Stimulated activated CD4-positive, alpha-beta T cell treated with anti-CD3 and anti-CD28 coated beads, Interleukin-1b, Interleukin-23, amount 100 ng/mL, for 4 hours (primary cell): Measurements from ENCODE around the gene CDH20.

Experiments used
- DNase-seq, 2 donors: peaks; one replicate each; pipeline ENCODE4 v3.0.0-alpha.2; 2020; ENCODE audit warnings: low read depth in 2 of 2

CDH20 gene

DNA sequence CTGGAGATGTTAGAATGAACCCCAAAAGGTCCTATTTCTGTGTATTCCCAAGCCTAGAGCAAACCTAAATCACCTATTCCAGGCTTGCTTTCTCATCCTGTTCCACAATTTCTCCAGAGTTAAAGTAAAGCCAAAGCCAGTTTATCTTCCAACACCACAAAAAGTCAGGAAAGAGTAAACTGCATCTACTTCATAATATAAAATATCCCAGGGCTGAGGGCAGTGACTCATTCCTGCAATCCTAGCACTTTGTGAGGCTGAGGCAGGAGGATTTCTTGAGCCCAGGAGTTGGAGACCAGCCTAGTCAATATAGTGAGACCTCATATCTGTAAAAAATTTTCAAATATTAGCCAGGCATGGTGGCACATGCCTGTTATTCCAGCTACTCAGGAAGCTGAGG is 241.4 kb downstream of the CDH20 start:
- no peak for DNase-seq

DNA sequence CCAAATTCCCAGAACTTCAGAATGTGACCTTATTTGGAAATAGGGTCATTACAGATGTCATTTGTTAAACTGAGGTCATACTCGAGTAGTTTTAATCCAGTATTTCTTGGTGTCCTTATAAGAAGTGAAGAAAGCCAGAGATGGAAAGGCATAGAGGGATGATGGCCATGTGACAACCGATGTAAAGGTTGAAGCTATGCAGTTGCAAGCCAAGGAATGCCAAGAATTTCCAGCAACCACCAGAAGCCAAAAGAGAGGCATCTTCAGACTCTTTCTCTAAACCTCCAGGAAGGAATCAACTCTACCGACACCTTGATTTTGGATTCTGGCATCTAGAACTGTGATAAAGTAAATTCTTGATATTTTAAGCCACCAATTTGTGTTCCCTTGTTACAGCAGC is 242.2 kb downstream of the CDH20 start:
- no peak for DNase-seq

DNA sequence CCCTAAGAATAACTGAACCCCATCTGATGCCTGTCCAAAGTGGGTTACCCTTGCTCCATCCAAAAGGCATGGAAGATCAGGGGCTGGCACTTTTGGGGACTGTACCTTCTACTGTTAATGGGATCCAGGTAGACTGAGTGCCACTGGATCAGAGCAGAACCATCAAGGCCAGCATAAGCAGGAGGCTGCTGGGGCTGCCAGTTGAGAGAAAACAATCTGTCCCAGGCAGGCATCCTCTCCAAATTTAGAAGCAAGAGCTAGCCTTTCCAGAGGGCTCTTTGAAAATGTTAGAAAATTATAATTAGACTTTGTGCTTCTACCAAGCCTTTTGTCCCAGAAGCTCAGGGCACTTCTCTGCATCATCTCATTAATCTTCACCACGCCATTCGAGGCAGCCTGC is 245.6 kb downstream of the CDH20 start:
- DNase-seq = no peak

DNA sequence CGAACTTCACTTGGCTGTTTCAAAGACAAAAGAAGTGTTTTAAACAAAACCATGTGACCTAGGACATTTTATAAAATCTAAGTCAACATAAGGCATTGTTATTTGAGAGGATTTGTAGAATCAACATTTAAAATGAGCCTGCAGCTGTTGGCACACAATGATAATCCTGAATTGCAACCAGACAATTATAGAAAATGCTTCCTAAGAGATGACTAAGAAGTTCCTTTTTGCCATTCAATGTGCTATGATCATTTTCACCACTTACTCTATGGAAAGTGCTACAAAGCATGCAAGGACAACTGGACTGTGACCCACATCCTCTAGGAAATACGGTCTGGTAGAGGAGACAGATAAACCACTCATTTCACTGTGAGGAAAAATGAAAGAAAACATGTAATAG is 246.4 kb downstream of the CDH20 start:
- no peak for DNase-seq

DNA sequence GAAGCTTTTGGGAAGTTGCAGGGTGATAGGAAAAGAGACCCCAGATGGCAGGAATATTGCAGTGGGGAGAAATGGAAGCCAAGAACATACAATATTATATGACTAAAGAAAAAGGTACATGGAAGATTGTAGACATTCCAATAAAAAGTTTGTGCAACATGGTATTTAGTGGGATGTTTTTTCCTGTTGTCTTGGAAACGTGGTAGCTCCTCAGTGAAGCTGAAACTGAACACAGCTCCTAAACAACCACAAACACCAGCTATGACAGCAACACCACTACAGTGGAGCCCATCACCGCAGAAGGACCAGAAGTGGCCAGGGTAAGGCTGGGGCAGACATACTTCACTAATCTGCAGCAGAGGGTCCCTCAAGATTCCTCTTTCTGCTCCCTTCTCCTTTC is 246.8 kb downstream of the CDH20 start:
- no peak for DNase-seq

DNA sequence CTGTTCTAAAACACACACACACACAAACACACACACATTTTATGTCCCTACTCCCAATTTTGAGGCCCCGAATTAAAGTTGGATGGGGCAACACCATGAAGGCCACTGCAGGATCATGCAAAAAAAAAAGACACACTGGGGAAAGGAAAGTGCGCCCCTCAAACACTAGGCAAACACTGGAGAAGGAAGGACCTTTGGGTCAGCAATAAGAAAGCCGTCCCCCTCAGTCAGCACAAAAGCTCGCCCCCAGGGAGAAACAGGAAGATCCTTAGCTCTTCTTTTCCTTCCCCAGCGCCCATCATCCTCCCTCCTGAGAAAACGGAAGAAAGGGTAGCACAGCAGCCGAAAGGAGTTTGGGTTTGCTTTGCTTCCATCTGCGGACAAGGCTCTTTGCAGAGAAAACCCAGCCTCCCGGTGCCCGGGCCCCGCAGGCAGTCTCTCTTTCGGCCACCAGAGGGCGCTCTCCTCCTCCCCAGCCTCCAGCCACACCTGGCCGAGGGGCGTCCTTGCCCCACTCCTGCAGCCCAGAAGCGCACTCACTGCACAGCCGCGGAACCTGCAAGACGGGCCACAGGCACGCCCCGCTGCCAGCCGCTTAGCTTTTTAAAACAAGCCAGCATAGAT is 248.5 kb downstream of the CDH20 start:
- peak; percentile 52 to 61 for DNase-seq

DNA sequence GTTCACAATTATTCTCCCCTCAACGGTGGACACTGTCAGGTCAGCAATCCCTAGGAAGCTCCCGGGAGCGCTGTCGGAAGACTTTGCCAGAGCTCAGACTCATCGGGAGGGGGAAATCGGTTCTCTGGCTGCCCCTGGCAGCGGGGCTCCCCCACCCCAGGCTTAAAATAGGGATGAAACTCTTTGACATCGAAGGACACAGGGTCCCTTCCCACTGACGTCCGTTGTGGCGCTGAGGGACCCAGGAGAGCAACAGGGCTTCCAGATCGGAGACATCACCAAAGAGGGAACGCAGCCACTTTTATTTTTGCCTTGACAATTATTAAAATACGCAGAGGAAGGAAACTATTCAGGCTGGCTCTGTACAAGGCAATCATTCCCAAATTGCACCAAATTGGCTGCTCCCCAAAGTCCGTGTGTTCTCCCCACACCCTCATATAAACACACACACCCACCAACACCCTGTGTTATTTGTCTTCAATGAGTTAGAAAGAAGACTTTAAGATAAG is 249.0 kb downstream of the CDH20 start:
- DNase-seq = no peak

DNA sequence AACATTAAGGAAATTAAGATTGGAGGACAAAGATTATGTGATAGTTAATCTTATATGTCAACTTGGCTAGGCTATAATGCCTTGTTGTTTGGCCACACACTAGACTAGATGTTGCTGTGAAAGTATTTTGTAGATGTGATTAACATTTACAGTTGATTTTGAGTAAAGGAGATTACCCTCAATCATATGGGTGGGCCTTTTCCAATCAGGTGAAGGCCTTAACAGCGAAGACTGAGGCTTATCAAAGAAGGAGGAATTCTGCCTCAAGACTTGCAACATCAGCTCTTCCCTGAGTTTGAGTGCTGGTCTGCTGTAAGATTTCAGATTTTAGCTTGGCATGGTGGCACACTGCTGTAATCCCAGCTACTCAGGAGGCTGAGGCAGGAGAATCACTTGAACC is 250.3 kb downstream of the CDH20 start:
- no peak for DNase-seq

DNA sequence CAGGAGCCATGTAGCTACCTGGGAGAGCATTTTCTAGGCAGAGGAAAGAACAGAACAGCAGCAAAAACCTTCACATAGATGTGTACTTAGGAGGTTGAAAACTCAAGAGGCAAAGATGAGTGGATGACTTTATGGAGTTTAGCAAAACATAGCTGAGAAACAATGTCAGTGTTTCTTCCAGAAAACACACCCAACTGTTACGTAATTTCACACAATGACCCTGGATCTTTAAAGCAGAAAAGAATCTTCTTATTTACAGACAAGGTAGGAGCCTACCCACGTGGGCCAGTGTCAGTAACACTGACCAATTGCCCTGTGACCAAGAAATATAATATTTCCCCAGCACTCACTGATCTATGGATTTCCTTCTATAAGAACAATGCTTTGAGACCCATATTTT is 254.6 kb downstream of the CDH20 start:
- DNase-seq = no peak

DNA sequence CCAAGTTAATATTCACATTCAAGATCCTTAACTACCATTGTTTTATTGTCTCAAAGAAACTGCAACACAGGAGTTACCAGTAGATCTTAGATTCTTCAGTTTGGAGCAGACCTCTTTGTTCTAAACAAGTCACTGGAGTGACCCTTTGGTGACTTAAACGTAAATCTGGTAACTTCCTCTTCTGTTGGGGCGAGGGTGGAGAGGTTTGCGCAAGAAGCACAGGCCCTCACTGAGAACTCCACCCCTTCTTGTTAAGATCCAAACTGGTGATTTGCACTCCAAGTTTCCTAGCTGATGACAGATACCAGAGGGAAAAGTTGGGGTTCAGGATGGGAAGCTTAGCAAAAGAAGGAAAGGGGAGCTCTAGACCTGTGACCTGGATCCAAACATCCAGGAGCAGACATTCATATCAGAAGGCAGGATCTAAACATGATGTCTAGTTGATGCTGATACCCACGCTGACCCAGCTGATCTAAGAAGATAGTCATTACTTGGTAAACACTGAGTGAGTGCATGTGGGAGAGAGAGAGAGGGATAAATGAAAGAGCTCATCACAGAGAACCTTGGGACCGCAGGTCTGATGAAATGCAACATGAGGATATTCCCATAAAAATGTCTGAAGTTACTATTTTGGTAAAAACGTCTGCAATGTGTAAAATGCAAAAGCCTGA is 256.0 kb downstream of the CDH20 start:
- DNase-seq = no peak

DNA sequence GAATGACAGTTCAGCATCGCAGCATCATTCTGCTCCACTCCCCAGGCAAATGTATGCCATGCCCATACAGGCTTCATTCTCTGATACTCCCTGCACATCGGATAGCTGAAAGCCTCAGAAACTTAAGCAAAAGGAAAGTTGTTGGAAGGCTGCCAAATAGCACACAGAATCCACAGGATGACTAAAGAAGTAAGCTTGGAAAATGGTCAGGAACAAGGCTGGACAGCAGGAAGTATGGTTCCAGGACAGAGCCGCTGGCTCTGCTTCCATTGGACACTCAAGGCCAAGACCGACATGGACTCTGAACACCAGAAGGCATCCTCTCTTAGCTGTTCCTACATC is 256.5 kb downstream of the CDH20 start:
- DNase-seq = no peak

DNA sequence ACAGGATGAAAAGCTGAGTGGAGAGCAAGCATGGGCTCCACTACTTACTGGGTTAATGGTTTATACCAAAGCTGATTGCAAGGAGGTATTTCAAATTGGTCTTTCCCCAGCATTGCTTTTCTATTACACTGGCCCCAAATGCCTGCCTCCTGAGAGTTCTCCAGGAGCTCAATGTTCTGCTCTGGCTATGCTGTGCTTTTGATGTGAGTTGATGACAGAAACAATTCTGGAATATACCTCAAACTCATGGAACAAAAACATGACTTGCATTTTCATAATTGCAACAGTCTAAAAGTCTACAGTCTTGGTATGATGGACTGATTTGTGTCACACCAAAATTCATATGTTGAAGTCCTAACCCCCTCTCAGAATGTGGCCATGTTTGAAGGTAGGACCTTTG is 258.0 kb downstream of the CDH20 start:
- no peak for DNase-seq

DNA sequence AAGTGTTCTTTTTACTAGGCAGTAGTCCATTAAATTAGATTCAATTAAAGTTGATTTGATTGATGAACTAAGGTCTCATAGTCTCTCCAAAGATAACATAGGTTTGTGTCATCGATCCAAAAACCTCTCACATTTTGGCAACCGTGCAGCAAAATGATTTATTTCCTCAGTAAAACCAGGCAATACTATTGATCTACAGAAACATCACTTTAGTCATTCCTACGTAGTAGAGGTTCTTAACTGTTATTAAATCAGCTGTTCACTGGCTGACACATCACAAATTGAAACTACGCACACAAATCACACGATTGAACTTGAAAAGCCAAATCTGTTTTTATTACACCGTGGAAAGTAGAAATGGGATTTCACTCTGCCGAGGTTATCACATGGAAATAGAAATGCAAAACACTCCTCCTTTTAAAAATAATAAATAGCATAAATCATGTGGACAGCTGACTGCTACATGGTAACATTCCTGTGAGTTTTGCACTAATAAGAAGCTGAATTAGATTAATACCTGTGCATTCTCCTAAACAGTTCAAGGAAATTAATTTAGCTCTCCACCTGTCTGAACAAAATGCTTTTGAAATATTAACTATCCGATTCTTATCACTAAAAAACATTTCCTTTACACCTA is 262.5 kb downstream of the CDH20 start:
- no peak for DNase-seq

DNA sequence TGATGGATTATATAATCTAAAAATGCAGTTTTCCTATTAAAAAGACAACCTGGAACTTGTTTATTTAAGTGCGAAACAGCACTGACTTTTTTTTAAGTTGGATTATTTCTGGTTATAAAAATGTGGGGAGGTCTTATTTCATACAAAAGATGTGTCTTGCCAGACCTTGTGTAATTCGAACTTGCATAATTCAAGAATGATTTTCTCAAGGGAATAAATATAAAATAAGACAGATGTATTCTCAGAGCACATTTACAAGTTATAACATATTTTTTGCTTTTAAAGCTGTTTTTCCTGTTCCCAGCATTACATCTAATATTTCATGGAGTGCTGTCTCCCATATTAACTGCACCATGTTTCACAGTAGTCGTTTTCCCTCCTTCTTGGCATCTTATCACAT is 263.1 kb downstream of the CDH20 start:
- no peak for DNase-seq

DNA sequence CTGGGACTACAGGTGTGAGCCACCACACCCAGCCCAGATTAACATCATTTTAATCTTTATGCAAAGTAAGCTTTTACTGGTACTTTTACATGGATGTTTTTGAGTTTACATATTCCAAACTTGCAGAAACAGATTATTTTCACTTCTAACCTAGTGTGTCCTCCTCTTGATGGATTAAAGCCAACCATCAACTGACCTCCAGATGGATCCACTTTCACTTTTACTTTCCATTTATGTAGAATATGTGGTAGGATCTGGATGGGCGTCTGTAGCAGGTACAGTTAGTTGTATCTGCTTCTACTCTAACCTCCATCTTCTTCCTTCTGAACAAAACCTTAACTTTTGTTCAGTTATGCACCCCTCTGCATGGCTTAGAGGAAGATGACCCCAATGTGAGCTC is 264.1 kb downstream of the CDH20 start:
- no peak for DNase-seq

DNA sequence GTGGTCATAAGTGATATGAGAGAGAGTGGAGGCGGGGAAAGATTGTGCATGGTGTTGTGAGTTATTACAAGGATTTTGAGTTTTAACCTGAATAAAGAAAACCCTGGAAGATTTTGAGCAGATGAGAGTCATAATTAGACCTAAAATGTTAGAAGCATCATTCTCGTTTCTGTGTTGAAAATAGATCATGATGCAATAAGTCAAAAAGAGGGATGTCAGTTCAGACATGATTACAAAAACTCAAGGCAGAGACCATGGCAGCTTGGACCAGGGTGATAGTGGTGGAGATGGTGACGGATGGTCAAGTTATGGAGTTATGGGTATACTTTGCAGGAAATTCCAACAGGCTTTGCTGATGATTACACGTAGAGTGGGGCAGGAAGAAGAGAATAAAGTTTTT is 267.2 kb downstream of the CDH20 start:
- no peak for DNase-seq

DNA sequence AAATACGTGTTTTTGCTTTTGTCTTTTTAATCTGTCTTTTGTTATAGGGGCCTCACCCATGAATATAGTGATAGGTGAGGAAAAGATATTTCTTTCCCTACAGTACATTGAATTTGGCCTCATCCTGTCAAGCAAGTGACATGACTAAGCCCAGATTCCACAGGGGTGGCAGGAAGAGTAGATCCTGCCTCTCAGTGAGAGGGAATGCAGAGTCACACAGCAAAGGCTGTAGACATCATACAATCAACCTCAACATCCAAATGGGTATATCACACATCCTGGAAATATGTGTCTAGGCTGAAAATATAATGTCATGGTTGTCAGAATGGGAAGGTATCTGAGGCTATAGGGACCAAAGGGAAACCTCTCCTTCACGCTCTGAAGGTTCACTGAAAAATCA is 269.6 kb downstream of the CDH20 start:
- DNase-seq = no peak
